ENCODE data around the gene ROR1. TPM values are rescaled to one million over a fixed set of nuclear protein-coding genes. Genes with fewer than 3 reads are reported as not detected.

The ROR1 gene
- total RNA-seq, 1 experiment from 2014 or later: 2.7 TPM

DNA sequence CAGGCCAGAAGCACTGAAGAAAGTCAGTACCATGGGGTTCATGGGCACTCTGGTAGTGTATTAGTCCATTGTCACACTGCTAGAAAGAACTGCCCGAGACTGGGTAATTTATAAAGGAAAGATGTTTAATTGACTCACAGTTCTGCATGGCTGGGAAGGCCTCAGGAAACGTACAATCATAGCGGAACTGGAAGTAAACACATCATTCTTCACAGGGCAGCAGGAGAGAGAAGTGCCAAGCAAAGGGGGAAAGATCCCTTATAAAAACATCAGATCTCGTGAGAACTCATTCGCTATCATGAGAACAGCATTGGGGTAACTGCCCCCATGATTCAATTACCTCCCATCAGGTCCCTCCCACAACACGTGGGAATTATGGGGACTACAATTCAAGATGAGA, 20.2 kb upstream of the ROR1 start:
- Histone ChIP-seq H3K9me3 (ENCODE audit: control insufficient read depth in 1 of 2, insufficient read depth in 1 of 2, low read depth in 1 of 2, low read length in 2 of 2) (no peaks in the 10 kb centered on the region), H4K20me1 (ENCODE audit: insufficient read depth) (no peaks in the 10 kb centered on the region), H3K4me3 (replicated peaks in 1 of 2; ENCODE audit: low read depth in 1 of 2, low read length in 2 of 2) (no peak overlapping the region), H3K79me2 (ENCODE audit: insufficient read depth, low read length) (no peaks in the 10 kb centered on the region), H3K9ac (ENCODE audit: low read length) (no peak overlapping the region), H2AFZ (ENCODE audit: low read depth, low read length, poor library complexity, severe bottlenecking) (no peak overlapping the region), H3K36me3 (ENCODE audit: control insufficient read depth in 1 of 2, insufficient read depth in 2 of 2, low read length in 2 of 2) (no peaks in the 10 kb centered on the region), H3K27me3 (ENCODE audit: insufficient read depth, low read length) (no peaks in the 10 kb centered on the region), H3K27ac (ENCODE audit: low read depth, low read length) (no peak overlapping the region), H3K9me2 (ENCODE audit: insufficient read depth) (no peaks in the 10 kb centered on the region), H3K4me1 (ENCODE audit: control insufficient read depth in 1 of 2, insufficient read depth in 2 of 2, low read length in 2 of 2) (no peaks in the 10 kb centered on the region), H3K4me2 (ENCODE audit: low read length) (no peak overlapping the region)
- ATAC-seq (no peak), DNase-seq (ENCODE audit: low read depth, low spot score) (no peak)
- ChIA-PET CTCF (no interaction called here), RAD21 (ENCODE audit: low non-redundant PET in 1 of 2, low total read pairs in 2 of 2, uncharacterized antibody in 2 of 2, unreplicated experiment in 2 of 2) (no interaction called here), POLR2A (no interaction called here)
- no TSS peak for BruUV-seq (replicated peaks)
- intact Hi-C loops (cut with micrococcal nuclease): no loop called here
- no peak for TF ChIP-seq JUND (IDR thresholded peaks at IDR 0.05)
- no peak for TF ChIP-seq POLR2A (IDR thresholded peaks at IDR 0.05; ENCODE audit: borderline replicate concordance, extremely low read depth, insufficient read depth, insufficient read length)
- TF ChIP-seq EZH2 (IDR thresholded peaks at IDR 0.05): no peak
- TF ChIP-seq, protein P1, sequence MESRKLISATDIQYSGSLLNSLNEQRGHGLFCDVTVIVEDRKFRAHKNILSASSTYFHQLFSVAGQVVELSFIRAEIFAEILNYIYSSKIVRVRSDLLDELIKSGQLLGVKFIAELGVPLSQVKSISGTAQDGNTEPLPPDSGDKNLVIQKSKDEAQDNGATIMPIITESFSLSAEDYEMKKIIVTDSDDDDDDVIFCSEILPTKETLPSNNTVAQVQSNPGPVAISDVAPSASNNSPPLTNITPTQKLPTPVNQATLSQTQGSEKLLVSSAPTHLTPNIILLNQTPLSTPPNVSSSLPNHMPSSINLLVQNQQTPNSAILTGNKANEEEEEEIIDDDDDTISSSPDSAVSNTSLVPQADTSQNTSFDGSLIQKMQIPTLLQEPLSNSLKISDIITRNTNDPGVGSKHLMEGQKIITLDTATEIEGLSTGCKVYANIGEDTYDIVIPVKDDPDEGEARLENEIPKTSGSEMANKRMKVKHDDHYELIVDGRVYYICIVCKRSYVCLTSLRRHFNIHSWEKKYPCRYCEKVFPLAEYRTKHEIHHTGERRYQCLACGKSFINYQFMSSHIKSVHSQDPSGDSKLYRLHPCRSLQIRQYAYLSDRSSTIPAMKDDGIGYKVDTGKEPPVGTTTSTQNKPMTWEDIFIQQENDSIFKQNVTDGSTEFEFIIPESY (IDR thresholded peaks at IDR 0.05; ENCODE audit: extremely low read depth, insufficient replicate concordance, low read length): no peak
- no peak for TF ChIP-seq SIN3A (IDR thresholded peaks at IDR 0.05; ENCODE audit: low read depth)
- TF ChIP-seq, protein P2, sequence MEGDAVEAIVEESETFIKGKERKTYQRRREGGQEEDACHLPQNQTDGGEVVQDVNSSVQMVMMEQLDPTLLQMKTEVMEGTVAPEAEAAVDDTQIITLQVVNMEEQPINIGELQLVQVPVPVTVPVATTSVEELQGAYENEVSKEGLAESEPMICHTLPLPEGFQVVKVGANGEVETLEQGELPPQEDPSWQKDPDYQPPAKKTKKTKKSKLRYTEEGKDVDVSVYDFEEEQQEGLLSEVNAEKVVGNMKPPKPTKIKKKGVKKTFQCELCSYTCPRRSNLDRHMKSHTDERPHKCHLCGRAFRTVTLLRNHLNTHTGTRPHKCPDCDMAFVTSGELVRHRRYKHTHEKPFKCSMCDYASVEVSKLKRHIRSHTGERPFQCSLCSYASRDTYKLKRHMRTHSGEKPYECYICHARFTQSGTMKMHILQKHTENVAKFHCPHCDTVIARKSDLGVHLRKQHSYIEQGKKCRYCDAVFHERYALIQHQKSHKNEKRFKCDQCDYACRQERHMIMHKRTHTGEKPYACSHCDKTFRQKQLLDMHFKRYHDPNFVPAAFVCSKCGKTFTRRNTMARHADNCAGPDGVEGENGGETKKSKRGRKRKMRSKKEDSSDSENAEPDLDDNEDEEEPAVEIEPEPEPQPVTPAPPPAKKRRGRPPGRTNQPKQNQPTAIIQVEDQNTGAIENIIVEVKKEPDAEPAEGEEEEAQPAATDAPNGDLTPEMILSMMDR (IDR thresholded peaks at IDR 0.05 in 2 of 3, conservative IDR thresholded peaks at IDR 0.05 in 1 of 3; ENCODE audit: borderline replicate concordance in 1 of 3, insufficient read depth in 1 of 3, low read depth in 2 of 3, low read length in 2 of 3): no peak
- TF ChIP-seq CBX3 (IDR thresholded peaks at IDR 0.05; ENCODE audit: low read depth): no peak
- TF ChIP-seq FOSL1 (IDR thresholded peaks at IDR 0.05; ENCODE audit: low read depth): no peak
- TF ChIP-seq EGR1 (IDR thresholded peaks at IDR 0.05; ENCODE audit: low read depth): no peak
- TF ChIP-seq ELF1 (IDR thresholded peaks at IDR 0.05; ENCODE audit: borderline replicate concordance, low read depth): no peak
- TF ChIP-seq POLR2AphosphoS5 (IDR thresholded peaks at IDR 0.05; ENCODE audit: low read depth, low read length): no peak
- no peak for TF ChIP-seq TCF7L2 (IDR thresholded peaks at IDR 0.05; ENCODE audit: borderline replicate concordance, extremely low read depth, insufficient read depth, insufficient read length)
- TF ChIP-seq EZH2phosphoT487 (IDR thresholded peaks at IDR 0.05; ENCODE audit: borderline replicate concordance): no peak

All from HCT116 (cell line).